Activated CD4-positive, alpha-beta memory T cell treated with anti-CD3 and anti-CD28 coated beads for 36 hours (primary cell): ENCODE data around the gene NTRK1. TPM values are rescaled to one million over a fixed set of nuclear protein-coding genes. Genes with fewer than 3 reads are reported as not detected.
"Not testable (repeated sequence)": the region's sequence is repeated elsewhere in the genome, so short reads cannot be mapped to it uniquely, and the experiment has no call there.

Experiments
- CTCF ChIA-PET: fragments of 350-600 bp; sonication (Branson Sonifier 250); formaldehyde crosslinking; loops from one replicate; lab custom pipeline; 2021; ENCODE audit warnings: antibody characterized with exemption, inconsistent platforms; lab: Charles Lee
- POLR2A ChIA-PET: fragments of 350-600 bp; sonication (Branson Sonifier 250); formaldehyde crosslinking; loops from one replicate; lab custom pipeline; 2021; ENCODE audit warnings: antibody characterized with exemption; lab: Charles Lee
- DNase-seq: peaks from one replicate; pipeline ENCODE4 v3.0.0-alpha.2; 2020
- H3K27ac Mint-ChIP-seq: one replicate; pipeline ENCODE4 v1.8.0; 2021; ENCODE audit warnings: mixed read lengths
- H3K27me3 Mint-ChIP-seq: one replicate; pipeline ENCODE4 v1.8.0; 2021; ENCODE audit warnings: mixed read lengths
- H3K36me3 Mint-ChIP-seq: one replicate; pipeline ENCODE4 v1.8.0; 2021; ENCODE audit warnings: mixed read lengths
- H3K4me1 Mint-ChIP-seq: one replicate; pipeline ENCODE4 v1.8.0; 2021; ENCODE audit warnings: low read depth, mixed read lengths
- H3K4me3 Mint-ChIP-seq: one replicate; pipeline ENCODE4 v1.8.0; 2021; ENCODE audit warnings: mild to moderate bottlenecking, mixed read lengths
- H3K9me3 Mint-ChIP-seq: one replicate; pipeline ENCODE4 v1.8.0; 2021; ENCODE audit warnings: mixed read lengths
- intact Hi-C: fragments of 100-400 bp; cut with micrococcal nuclease; formaldehyde crosslinking; loops from one replicate; pipeline ENCODE4 v1.15.1; 2023
- total RNA-seq, 2 experiments: library from RNA; stranded (reverse); gene quantifications; one replicate each; pipeline ENCODE4 v1.2.3, GENCODE V29; 2021

NTRK1 gene
- total RNA-seq, 2 experiments from 2014 or later: 6.4 to 6.7 TPM

DNA sequence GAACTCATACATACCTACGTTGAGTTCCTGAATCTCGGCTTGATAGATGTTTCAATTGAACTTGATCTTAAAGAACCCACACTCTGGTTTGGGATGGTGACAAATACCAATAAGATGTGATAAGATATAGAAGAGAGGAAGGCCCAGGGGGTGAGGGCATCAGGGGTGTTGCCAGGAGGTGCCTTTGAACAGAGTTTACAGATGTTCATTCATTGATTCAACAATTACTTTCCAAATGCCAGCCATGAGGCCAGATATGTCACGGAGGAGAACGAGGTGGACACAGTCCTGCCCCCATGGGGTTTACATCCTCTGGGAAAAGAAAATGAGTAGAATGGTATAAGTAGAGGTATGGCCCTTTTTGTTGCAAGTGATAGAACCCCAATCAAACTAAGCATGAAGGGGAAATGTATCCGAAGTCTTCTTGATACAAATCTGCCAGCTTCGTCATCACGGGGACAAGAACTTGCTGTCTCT, 60.4 kb downstream of the NTRK1 start:
- ChIA-PET POLR2A (no interaction called here), CTCF (interaction anchor here (0.6 to 10.3 kb wide), 3 partner anchors 12 to 67 kb away, joined by 3 to 132 read pairs (median 4); partner anchors contain the start of gene PEAR1)
- Mint-ChIP-seq H3K27me3 (peaks cover 69% of the 10 kb centered on the region), H3K4me1 (peaks cover 8% of the 10 kb centered on the region), H3K9me3 (no peaks in the 10 kb centered on the region), H3K36me3 (no peaks in the 10 kb centered on the region), H3K27ac (no peak overlapping the region), H3K4me3 (no peak overlapping the region)
- intact Hi-C loops: loop anchor here (2.0 kb wide), 1 partner anchor 28 kb away; the partner anchor contains the start of gene PEAR1
- DNase-seq: no peak

DNA sequence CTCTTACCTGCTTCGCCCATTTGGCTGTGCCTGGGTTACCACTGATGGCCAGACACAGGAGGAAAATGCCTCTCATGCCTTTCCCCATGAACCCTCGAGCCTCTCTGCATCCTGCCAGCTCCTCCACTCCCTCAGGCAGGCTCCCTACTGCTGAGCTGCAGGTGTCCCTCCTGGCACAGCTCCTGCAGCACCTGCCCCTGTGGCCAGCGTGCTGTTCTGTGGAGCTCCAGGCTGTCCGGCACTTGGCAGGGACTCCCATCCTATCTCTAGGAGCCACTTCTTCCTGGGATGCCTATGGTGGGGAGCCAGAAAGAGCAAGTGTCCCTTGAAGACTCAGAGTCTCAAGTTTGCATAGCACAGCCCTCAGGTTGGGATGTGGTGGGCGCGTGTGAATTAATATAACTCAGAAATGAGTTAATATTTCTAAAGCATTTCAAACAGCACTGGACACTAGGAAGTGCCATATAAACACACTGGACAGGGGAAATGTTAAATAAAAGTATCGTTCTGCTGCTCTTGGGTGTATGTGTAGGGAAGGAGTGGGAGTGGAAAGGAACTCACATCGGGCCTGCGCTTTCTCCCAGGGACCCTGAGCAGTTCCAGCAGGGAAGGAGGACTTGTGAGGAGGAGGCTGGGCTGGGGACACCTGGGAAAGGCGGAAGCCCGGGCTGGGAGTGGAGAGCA, 62.5 kb downstream of the NTRK1 start:
- Mint-ChIP-seq H3K36me3 (no peaks in the 10 kb centered on the region), H3K4me1 (peaks cover 19% of the 10 kb centered on the region), H3K9me3 (no peaks in the 10 kb centered on the region), H3K27ac (no peak overlapping the region), H3K27me3 (peaks cover 76% of the 10 kb centered on the region), H3K4me3 (no peak overlapping the region)
- ChIA-PET CTCF (interaction anchor here (0.6 to 10.3 kb wide), 10 partner anchors 10 to 263 kb away, joined by 3 to 132 read pairs (median 3); partner anchors contain the start of gene PEAR1), POLR2A (no interaction called here)
- intact Hi-C loops: no loop called here
- no peak for DNase-seq

- no peaks in the 10 kb centered on the region for H3K9me3 Mint-ChIP-seq
- peaks cover 76% of the 10 kb centered on the region for H3K27me3 Mint-ChIP-seq
- ChIA-PET POLR2A (no interaction called here), CTCF (interaction anchor here (1.1 to 10.3 kb wide), 5 partner anchors 13 to 264 kb away, joined by 3 to 132 read pairs (median 4); partner anchors contain the start of gene PEAR1)
- intact Hi-C loops: no loop called here
- H3K27ac Mint-ChIP-seq: no peak overlapping the region
- no peak for DNase-seq
- peaks cover 20% of the 10 kb centered on the region for H3K4me1 Mint-ChIP-seq
- no peaks in the 10 kb centered on the region for H3K36me3 Mint-ChIP-seq
- no peak overlapping the region for H3K4me3 Mint-ChIP-seq
Measured at GRCh38 chr1:156923670-156924477, 63.2 kb downstream of the NTRK1 start.

GRCh38 chr1:156924478-156925153, 64.0 kb downstream of the NTRK1 start:
- intact Hi-C loops: loop anchor here (5.0 kb wide), 1 partner anchor 197 kb away; the partner anchor contains the start of genes ISG20L2 and METTL25B
- ChIA-PET CTCF (interaction anchor here (1.1 to 10.3 kb wide), 5 partner anchors 13 to 264 kb away, joined by 3 to 132 read pairs (median 4); partner anchors contain the start of gene PEAR1), POLR2A (no interaction called here)
- Mint-ChIP-seq H3K36me3 (no peaks in the 10 kb centered on the region), H3K27ac (no peak overlapping the region), H3K4me3 (no peak overlapping the region), H3K27me3 (peaks cover 80% of the 10 kb centered on the region), H3K4me1 (peaks cover 20% of the 10 kb centered on the region), H3K9me3 (no peaks in the 10 kb centered on the region)
- DNase-seq: no peak

DNA sequence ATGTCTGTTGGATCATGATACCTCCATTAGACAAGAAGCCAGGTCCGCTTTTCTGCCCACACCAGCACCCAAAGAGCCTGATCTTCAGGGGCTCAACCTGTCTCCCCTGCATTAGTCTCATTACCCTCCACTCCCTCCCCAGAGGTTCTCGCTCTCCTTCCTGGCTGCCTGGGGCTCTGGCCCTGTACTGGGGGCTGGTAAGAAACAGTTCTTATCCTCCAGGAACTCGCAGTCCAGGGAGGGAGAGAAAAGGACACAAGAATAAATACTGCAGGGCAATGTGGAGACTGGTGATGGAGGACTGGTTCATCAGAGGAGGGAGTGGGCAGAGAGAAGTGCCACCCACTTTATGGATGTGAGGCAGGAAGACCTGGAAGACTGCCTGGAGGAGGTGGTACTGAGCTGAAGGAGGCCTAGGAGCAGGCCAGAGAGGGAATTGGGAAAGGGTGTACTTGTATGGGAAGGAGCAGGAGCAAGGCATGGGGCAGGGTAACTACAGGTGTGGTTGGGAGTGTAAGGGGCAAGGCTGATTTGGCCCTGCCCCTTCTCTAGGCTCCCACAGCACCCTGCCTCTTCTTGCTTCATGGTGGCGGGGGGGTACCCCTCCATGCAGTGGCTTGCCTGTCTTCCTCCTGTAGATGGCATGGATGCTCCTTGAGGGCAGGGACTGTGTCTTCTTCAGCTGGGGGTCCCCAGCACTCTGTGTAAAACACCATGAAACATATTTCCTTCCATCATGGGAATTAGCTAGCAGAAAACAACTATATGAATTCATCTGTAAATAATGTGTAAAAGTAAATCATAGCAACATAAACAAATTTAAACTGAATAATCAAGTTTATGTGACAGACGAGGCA, 64.7 kb downstream of the NTRK1 start:
- intact Hi-C loops: loop anchor here (5.0 kb wide), 1 partner anchor 198 kb away; the partner anchor contains the start of genes ISG20L2 and METTL25B
- ChIA-PET POLR2A (no interaction called here), CTCF (interaction anchor here (0.8 to 10.3 kb wide), 6 partner anchors 8 to 87 kb away, joined by 3 to 132 read pairs (median 4); partner anchors contain the start of gene PEAR1)
- H3K27ac Mint-ChIP-seq: no peak overlapping the region
- DNase-seq: no peak
- no peaks in the 10 kb centered on the region for H3K9me3 Mint-ChIP-seq
- H3K4me1 Mint-ChIP-seq: peaks cover 18% of the 10 kb centered on the region
- H3K27me3 Mint-ChIP-seq: peaks cover 76% of the 10 kb centered on the region
- H3K4me3 Mint-ChIP-seq: no peak overlapping the region
- H3K36me3 Mint-ChIP-seq: no peaks in the 10 kb centered on the region

DNA sequence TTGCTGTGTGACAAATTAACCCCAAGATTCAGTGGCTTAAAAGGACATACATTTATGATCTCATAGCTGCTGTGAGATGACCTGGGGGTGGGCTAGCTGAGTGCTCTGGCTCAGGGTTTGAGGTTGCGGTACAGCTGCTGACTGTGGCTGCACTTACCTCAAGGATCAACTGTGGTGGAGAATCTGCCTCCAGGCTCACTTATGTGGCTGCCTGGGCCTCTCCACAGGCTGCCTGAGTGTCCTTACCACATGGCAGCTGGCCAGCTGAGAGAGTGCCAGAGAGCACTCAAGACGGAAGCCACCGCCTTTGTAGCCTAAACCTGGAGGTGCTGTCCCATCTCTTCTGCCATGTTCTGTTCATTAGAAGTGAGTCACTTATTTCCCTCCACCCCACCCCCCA, 65.5 kb downstream of the NTRK1 start:
- H3K4me3 Mint-ChIP-seq: no peak overlapping the region
- no peaks in the 10 kb centered on the region for H3K9me3 Mint-ChIP-seq
- CTCF ChIA-PET: interaction anchor here (0.8 to 10.3 kb wide), 6 partner anchors 8 to 125 kb away, joined by 3 to 132 read pairs (median 4); partner anchors contain the start of gene PEAR1
- DNase-seq: peak; percentile 71
- H3K27me3 Mint-ChIP-seq: peaks cover 75% of the 10 kb centered on the region
- POLR2A ChIA-PET: no interaction called here
- peaks cover 16% of the 10 kb centered on the region for H3K4me1 Mint-ChIP-seq
- H3K27ac Mint-ChIP-seq: no peak overlapping the region
- no peaks in the 10 kb centered on the region for H3K36me3 Mint-ChIP-seq
- intact Hi-C loops: loop anchor here (5.0 kb wide), 1 partner anchor 199 kb away; the partner anchor contains the start of genes ISG20L2 and METTL25B

DNA sequence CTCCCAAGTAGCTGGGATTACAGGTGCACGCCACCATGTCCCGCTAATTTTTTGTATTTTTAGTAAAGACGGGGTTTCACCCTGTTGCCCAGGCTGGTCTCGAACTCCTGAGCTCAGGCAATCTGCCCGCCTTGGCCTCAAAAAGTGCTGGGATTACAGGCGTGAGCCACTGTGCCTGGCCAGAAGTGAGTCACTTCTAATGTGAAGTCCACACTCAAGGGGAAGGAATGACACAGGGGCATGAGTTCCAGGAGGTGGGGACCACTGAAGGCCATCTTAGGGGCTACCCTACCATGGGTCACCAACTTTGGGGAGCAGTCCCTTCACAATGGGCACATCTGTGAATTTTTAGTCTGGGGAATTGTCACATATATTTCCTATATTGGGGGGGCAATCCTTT, 66.0 kb downstream of the NTRK1 start:
- H3K4me1 Mint-ChIP-seq: peaks cover 16% of the 10 kb centered on the region
- H3K4me3 Mint-ChIP-seq, POLR2A ChIA-PET, H3K27ac Mint-ChIP-seq, H3K9me3 Mint-ChIP-seq, H3K36me3 Mint-ChIP-seq, DNase-seq: not testable (repeated sequence)
- intact Hi-C loops: loop anchor here (5.0 kb wide), 1 partner anchor 199 kb away; the partner anchor contains the start of genes ISG20L2 and METTL25B
- peaks cover 75% of the 10 kb centered on the region for H3K27me3 Mint-ChIP-seq
- CTCF ChIA-PET: interaction anchor here (1.2 to 10.3 kb wide), 8 partner anchors 9 to 237 kb away, joined by 3 to 132 read pairs (median 8); partner anchors contain the start of gene PEAR1

- intact Hi-C loops: loop anchor here (5.0 kb wide), 1 partner anchor 200 kb away; the partner anchor contains the start of genes ISG20L2 and METTL25B
- H3K4me3 Mint-ChIP-seq: no peak overlapping the region
Measured at GRCh38 chr1:156927215-156928042, 66.8 kb downstream of the NTRK1 start.

DNA sequence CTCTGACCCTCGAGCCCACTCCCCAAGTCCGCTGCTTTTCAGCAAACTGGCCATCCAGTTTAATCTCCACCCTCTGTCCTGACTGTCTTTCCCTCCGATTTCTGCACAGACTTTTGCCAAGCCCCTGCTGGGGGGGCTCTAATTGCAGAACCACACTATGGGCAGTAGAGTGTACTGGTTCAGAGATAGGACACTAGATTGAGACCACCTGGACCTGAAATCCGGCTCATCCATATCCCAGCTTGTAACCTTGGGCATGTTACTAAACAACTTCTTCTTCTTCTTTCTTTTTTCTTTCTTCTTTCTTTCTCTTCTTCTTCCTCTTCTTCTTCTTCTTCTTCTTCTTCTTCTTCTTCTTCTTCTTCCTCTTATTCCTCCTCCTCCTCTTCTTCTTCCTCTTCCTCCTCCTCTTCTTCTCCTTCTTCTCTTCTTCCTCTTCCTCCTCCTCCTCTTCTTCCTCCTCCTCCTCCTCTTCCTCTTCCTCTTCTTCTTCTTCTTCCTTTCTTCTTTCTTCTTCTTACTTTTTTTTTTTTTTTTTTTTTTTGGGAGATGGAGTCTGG, 67.5 kb downstream of the NTRK1 start:
- POLR2A ChIA-PET: no interaction called here
- CTCF ChIA-PET: interaction anchor here (0.6 to 10.3 kb wide), 26 partner anchors 10 to 305 kb away, joined by 3 to 132 read pairs (median 4); partner anchors contain the start of genes NTRK1 and PEAR1
- Mint-ChIP-seq H3K27ac (no peak overlapping the region), H3K9me3 (no peaks in the 10 kb centered on the region), H3K4me1 (peaks cover 16% of the 10 kb centered on the region), H3K36me3 (no peaks in the 10 kb centered on the region), H3K4me3 (no peak overlapping the region), H3K27me3 (peaks cover 73% of the 10 kb centered on the region)
- intact Hi-C loops: loop anchor here (5.0 kb wide), 1 partner anchor 201 kb away; the partner anchor contains the start of genes ISG20L2 and METTL25B
- no peak for DNase-seq

More at GRCh38 chr1:156927215-156928042, 66.8 kb downstream of the NTRK1 start:
- DNase-seq: peak; percentile 79
- ChIA-PET CTCF (interaction anchor here (0.6 to 10.3 kb wide), 28 partner anchors 10 to 305 kb away, joined by 3 to 132 read pairs (median 4); partner anchors contain the start of genes NTRK1 and PEAR1), POLR2A (no interaction called here)
- no peak overlapping the region for H3K27ac Mint-ChIP-seq
- H3K36me3 Mint-ChIP-seq: no peaks in the 10 kb centered on the region
- no peaks in the 10 kb centered on the region for H3K9me3 Mint-ChIP-seq
- peaks cover 75% of the 10 kb centered on the region for H3K27me3 Mint-ChIP-seq
- peaks cover 16% of the 10 kb centered on the region for H3K4me1 Mint-ChIP-seq
